Epithelial cell of proximal tubule (primary cell): Measurements from ENCODE around the gene CDH2. TPM values are rescaled to one million over a fixed set of nuclear protein-coding genes. Genes with fewer than 3 reads are reported as not detected.

Experiments used
- DNase-seq: peaks from one replicate; pipeline ENCODE4 v3.0.0-alpha.2; 2011; ENCODE audit warnings: low read depth
- H3K4me3 ChIP-seq: 2 replicates; pipeline ENCODE4 v1.5.1; 2011; ENCODE audit warnings: low read depth, mild to moderate bottlenecking, low read length
- total RNA-seq: library from RNA; depleted of rRNA; stranded (reverse); fragments of >200 nt; gene quantifications from 2 replicates; pipeline ENCODE4 v1.2.3, GENCODE V29; 2015
- TF ChIP-seq, protein P1 (sequence below): conservative IDR thresholded peaks from 2 replicates; pipeline ENCODE4 v1.5.1; 2012; ENCODE audit warnings: low read depth, mild to moderate bottlenecking, low read length

CDH2 gene
- total RNA-seq, 1 donor from 2014 or later: 74.5 TPM

DNA sequence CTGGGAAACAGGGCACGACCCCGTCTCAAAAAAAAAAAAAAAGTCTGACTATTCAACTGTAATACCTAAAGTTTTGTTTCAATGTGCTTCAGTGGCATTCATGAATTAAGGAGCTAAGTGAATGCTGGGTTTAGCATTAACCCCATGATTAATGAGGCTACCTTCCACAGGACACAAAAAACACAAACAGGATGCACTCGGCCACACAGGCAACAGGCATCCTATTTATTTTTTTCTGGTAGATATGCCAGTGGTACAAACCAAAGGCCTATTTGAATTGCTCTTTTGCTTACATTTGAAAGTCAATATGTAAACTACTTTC, 48.3 kb downstream of the CDH2 start:
- TF ChIP-seq, protein P1, sequence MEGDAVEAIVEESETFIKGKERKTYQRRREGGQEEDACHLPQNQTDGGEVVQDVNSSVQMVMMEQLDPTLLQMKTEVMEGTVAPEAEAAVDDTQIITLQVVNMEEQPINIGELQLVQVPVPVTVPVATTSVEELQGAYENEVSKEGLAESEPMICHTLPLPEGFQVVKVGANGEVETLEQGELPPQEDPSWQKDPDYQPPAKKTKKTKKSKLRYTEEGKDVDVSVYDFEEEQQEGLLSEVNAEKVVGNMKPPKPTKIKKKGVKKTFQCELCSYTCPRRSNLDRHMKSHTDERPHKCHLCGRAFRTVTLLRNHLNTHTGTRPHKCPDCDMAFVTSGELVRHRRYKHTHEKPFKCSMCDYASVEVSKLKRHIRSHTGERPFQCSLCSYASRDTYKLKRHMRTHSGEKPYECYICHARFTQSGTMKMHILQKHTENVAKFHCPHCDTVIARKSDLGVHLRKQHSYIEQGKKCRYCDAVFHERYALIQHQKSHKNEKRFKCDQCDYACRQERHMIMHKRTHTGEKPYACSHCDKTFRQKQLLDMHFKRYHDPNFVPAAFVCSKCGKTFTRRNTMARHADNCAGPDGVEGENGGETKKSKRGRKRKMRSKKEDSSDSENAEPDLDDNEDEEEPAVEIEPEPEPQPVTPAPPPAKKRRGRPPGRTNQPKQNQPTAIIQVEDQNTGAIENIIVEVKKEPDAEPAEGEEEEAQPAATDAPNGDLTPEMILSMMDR: no peak
- H3K4me3 ChIP-seq: peak overlapping the region; percentile 21
- DNase-seq: no peak

DNA sequence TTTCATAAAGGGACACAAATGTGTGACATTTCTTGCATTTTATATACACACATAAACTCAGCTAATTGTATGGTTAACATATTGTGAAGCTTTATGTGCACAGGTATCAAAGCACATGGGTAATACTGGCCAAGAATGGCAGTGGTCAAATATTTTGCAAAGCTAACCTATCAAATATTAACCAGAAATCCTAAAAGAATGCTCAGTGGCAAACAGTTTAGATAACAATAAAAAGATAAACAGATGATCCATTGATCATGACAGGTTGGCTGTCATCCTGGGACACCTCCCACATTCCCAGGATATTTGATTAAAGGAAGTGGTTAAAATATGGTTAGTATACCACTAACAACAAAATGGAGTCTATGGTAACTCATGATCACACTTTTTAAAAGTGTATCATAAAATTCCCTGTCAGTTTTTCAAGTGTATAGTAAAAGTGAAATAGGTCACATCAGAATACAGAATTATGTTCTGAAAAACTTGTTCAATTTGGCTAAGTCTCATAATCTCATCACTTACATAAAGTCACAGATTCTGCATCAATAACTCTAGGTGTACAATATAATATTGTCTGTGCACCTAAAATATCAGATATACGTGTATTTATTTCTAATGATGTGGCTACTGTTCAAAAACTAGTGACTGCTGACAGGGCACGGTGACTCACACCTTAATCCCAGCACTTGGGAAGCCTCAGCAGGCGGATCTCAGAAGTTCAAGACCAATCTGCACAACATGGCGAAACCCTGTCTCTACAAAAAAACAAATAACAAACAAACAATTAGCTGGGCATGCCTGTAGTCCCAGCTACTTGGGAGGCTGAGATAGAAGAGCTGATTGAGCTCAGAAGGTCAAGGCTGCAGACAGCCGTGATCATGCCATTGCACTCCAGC, 48.9 kb downstream of the CDH2 start:
- H3K4me3 ChIP-seq: peak overlapping the region; percentile 21
- DNase-seq: no peak
- TF ChIP-seq, protein P1: no peak

DNA sequence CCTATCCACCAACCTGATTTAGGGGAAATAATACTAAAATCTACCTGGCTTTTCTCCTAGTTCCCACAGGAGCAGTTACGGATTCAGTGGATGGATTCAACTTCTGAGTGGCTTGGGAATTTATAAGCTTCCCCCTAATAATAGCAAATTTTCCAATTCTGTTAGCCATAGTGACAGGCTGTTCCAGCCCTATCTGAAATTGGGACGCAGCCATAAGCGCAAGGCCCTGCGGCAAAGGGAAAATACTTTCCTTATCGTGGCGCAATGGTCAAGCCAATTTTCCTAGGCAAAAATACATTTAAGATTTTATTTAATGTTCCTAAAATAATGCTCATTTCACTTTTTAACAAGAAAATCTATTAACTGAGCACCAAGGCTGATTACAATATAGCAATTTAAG, 49.7 kb downstream of the CDH2 start:
- no peak for DNase-seq

DNA sequence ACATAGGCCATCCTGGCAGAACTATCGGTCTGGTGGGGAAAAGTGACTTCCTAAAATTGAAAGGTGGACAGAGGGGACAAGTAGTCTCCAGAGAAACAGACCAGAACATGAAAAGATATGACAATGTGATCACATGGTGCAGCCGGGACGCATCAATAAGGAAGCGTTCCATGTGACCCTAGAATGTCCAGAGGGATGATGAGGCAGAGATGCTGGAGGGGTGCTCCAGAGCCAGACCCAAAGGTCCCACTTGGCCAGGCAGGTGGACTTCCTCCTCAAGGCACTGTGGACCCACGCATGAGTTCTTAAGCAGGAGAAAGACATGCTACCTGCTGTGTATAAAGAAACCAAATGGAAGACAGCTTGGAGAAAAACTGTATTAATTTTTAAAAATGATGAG, 50.2 kb downstream of the CDH2 start:
- TF ChIP-seq, protein P1: no peak
- no peak for DNase-seq
- no peak overlapping the region for H3K4me3 ChIP-seq

More for the DNA sequence above, 49.7 kb downstream of the CDH2 start:
- TF ChIP-seq, protein P1: no peak
- H3K4me3 ChIP-seq: no peak overlapping the region

DNA sequence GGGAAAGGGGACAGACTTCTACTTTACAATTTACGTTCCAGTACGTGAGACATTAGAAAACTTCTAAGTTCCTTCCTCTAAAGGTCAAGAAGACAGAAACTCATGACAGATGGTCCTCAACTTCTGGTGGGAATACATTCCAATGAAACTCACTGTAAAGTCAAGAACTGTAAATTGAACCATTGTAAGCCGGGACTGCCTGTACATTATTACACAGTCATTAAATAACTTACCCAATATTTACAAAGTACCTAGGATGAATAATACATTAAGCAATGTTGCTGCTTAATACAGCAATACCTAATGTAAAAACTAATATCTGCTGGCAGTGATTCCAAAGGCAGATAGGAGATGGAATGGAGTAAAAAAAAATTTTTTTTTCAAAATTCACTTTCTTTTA, 51.9 kb downstream of the CDH2 start:
- no peak for DNase-seq
- TF ChIP-seq, protein P1: no peak
- H3K4me3 ChIP-seq: no peak overlapping the region

DNA sequence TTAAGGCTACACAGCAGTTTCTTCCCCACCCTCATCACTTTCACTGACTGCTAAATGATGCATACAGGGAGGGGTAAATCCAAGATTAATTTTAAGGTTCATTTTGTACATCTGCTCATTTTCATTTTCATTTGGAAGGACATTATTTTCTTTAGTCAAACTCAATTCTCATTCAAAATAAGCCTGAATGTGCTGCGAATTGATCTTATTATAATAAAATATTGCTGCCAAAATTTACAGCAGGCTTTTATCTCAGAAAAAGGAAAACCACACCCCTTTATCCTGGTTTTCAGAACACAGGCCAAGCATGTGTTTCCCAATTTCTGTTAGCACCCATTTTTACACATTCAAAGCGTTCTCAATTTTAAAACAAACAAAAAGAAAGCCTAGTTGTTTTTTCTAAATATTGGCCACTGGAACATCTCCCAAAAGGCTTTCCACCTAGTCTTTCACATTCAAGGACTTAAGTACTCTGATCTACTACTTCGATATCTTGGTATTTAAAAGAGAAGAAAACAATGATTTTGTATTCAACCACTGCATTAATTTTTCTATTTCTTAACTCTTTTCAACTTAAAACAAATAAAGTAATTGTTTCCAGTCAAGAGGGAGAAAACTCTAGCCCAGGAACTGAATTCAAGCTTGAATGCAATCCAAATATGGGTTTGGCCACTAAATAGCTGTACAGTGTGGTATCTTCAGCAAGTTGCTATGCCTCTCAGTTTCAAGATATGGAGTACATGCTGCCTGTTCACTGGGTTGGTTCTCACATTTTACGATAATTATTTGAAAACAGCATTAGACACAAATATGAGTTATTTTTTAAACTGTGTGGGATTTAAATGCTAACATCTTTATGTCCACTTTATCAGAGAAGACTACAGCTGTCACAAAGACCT, 52.5 kb downstream of the CDH2 start:
- DNase-seq: no peak
- no peak overlapping the region for H3K4me3 ChIP-seq
- TF ChIP-seq, protein P1: no peak
